OCI-LY3 (cell line): Measurements from ENCODE around the gene SAMD4A.
"Not testable (repeated sequence)": the region's sequence is repeated elsewhere in the genome, so short reads cannot be mapped to it uniquely, and the experiment has no call there.

Source experiments
- H2AFZ ChIP-seq: fragments of 200-600, 300-600 bp; shearing (Covaris generic); 2 replicates; pipeline ENCODE4 v1.6.0; 2014; ENCODE audit warnings: antibody characterized with exemption, low read depth, low read length
- H3K27ac ChIP-seq: fragments of 200-600, 300-600 bp; sonication (generic); 2 replicates; pipeline ENCODE4 v1.5.1; 2014; ENCODE audit warnings: mild to moderate bottlenecking, low read length, moderate library complexity, mixed read lengths
- H3K27me3 ChIP-seq: fragments of 200-600, 300-600 bp; sonication (generic); 2 replicates; pipeline ENCODE4 v1.6.1; 2014; ENCODE audit warnings: low read depth, low read length, mixed read lengths
- H3K36me3 ChIP-seq: fragments of 200-600, 300-600 bp; sonication (generic); replicated peaks from 2 replicates; pipeline ENCODE3; 2014; ENCODE audit warnings: low read depth, low read length, mixed read lengths
- H3K4me1 ChIP-seq: fragments of 300-600, 200-600 bp; sonication (generic); 2 replicates; pipeline ENCODE4 v1.6.1; 2014; ENCODE audit warnings: low read length, mixed read lengths
- H3K4me2 ChIP-seq: fragments of 200-600, 300-600 bp; sonication (generic); 2 replicates; pipeline ENCODE4 v1.6.1; 2014; ENCODE audit warnings: low read length, mixed read lengths
- H3K4me3 ChIP-seq: fragments of 300-600, 200-600 bp; sonication (generic); 2 replicates; pipeline ENCODE4 v1.5.1; 2014; ENCODE audit warnings: antibody characterized with exemption, mild to moderate bottlenecking, low read length, moderate library complexity
- H3K79me2 ChIP-seq: fragments of 300-600, 200-600 bp; shearing (Covaris generic); 2 replicates; pipeline ENCODE4 v1.6.1; 2014; ENCODE audit warnings: mild to moderate bottlenecking, low read length, mixed read lengths
- H3K9ac ChIP-seq: fragments of 300-600, 200-600 bp; shearing (Covaris generic); 2 replicates; pipeline ENCODE4 v1.6.0; 2014; ENCODE audit warnings: mild to moderate bottlenecking, low read length, moderate library complexity
- H3K9me3 ChIP-seq: fragments of 200-600, 300-600 bp; shearing (Covaris generic); 2 replicates; pipeline ENCODE4 v1.6.1; 2014; ENCODE audit warnings: low read length, mixed read lengths; ENCODE audit not compliant: insufficient read depth
- H4K20me1 ChIP-seq: fragments of 200-600, 300-600 bp; sonication (generic); 2 replicates; pipeline ENCODE4 v1.6.1; 2016; ENCODE audit warnings: low read length, mixed read lengths; ENCODE audit not compliant: insufficient read depth
- EZH2phosphoT487 ChIP-seq: fragments of 200-600 bp; shearing (Covaris generic); IDR thresholded peaks from 2 replicates; pipeline ENCODE4 v1.6.1; 2018; ENCODE audit warnings: antibody characterized with exemption, mixed run types, low read depth
- TF ChIP-seq, protein P1 (sequence below): fragments of 200-600, 300-600 bp; sonication (generic); IDR thresholded peaks from 2 replicates; pipeline ENCODE4 v1.5.1; 2014; ENCODE audit warnings: antibody characterized with exemption, low read length, low read depth

Gene SAMD4A

DNA sequence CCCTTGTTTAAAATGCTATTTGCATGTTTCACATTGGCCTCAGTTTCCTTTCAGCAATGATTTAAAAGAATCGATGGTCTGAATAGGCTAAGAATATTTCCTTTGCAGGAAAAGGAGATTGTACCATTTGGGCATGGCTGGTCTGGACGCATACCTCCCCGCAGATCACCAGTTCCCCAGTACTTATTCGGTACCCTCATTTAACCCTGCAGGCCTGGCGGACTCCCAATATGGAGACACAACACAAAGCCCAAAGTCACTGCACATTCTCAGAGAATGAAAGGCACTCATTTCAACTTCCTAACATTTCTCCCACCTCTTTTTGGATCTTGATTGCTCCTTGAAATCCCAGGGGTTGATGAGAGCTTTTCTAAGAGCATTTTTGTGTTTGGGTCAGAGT, 182.8 kb downstream of the SAMD4A start:
- H3K9me3 ChIP-seq: no peaks in the 10 kb centered on the region
- TF ChIP-seq EZH2phosphoT487: no peak
- TF ChIP-seq, protein P1, sequence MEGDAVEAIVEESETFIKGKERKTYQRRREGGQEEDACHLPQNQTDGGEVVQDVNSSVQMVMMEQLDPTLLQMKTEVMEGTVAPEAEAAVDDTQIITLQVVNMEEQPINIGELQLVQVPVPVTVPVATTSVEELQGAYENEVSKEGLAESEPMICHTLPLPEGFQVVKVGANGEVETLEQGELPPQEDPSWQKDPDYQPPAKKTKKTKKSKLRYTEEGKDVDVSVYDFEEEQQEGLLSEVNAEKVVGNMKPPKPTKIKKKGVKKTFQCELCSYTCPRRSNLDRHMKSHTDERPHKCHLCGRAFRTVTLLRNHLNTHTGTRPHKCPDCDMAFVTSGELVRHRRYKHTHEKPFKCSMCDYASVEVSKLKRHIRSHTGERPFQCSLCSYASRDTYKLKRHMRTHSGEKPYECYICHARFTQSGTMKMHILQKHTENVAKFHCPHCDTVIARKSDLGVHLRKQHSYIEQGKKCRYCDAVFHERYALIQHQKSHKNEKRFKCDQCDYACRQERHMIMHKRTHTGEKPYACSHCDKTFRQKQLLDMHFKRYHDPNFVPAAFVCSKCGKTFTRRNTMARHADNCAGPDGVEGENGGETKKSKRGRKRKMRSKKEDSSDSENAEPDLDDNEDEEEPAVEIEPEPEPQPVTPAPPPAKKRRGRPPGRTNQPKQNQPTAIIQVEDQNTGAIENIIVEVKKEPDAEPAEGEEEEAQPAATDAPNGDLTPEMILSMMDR: no peak
- no peak overlapping the region for H3K4me3 ChIP-seq
- H2AFZ ChIP-seq: no peak overlapping the region
- H3K9ac ChIP-seq: no peak overlapping the region
- no peaks in the 10 kb centered on the region for H4K20me1 ChIP-seq
- H3K36me3 ChIP-seq: no peaks in the 10 kb centered on the region
- H3K27me3 ChIP-seq: peaks cover 19% of the 10 kb centered on the region; the same call in 1 of the 2 replicates
- no peak overlapping the region for H3K27ac ChIP-seq
- no peaks in the 10 kb centered on the region for H3K79me2 ChIP-seq
- no peaks in the 10 kb centered on the region for H3K4me1 ChIP-seq
- no peak overlapping the region for H3K4me2 ChIP-seq

DNA sequence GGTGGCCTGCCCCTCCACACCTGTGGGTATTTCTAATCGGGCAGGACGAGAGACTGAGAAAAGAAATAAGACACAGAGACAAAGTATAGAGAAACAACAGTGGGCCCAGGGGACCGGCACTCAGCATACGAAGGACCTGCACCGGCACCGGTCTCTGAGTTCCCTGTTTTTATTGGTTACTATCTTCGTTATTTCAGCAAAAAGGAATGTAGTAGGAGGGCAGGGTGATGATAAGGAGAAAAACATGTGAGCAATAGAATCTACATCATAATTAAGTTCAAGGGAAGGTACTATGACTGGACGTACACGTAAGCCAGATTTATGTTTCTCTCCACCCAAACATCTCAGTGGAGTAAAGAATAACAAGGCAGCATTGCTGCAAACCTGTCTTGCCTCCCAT, 185.7 kb downstream of the SAMD4A start:
- not testable (repeated sequence) for H2AFZ ChIP-seq, H3K27ac ChIP-seq, H3K4me3 ChIP-seq, H3K9ac ChIP-seq, H3K4me2 ChIP-seq, H3K36me3 ChIP-seq, H4K20me1 ChIP-seq, H3K9me3 ChIP-seq, H3K4me1 ChIP-seq, H3K79me2 ChIP-seq
- peaks cover 42% of the 10 kb centered on the region for H3K27me3 ChIP-seq

DNA sequence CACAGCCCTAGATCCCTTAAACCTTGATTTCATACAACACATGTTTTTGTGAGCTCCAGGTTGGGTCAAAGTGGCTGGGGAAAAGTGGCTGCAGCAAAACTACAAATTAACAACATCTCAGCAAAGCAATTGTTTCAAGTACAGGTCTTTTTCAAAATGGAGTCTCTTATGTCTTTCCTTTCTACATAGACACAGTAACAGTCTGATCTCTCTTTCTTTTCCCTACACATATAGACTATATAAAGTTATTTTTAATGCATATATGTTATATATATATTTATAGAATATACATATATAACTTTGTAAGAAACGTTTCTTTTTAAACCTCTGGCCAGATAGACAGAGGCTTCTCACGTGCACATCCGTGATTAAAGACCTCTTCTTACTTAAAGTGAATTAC, 186.5 kb downstream of the SAMD4A start:
- H3K9ac ChIP-seq, H4K20me1 ChIP-seq, H3K4me2 ChIP-seq, H3K36me3 ChIP-seq, H3K4me3 ChIP-seq, H3K79me2 ChIP-seq, H3K27ac ChIP-seq, H2AFZ ChIP-seq, H3K4me1 ChIP-seq, H3K9me3 ChIP-seq: not testable (repeated sequence)
- peaks cover 43% of the 10 kb centered on the region for H3K27me3 ChIP-seq

DNA sequence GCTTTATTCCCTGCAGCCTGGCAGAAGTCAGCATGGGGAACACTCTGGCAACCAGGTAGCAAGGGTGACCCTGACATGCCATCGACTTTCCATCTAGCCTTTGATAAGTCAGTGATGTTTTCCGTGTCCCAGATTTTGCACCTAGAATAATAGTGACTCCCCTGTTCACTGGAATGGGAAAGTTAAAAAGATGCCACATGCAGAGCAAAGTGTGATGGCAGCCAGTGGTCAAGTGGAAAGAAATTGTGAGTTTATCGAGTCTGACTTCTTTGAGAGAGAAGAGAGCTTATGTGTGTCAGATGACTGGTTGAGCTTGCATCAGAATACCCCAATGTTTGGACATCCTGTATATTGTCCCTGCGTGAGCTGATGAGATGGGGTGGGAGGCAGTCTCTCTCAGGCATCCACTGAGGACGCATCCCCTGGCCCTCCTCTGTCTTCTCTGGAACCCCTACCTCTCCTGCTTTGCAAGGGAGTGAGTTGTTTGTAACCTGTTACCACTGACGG, 187.2 kb downstream of the SAMD4A start:
- no peak overlapping the region for H3K4me3 ChIP-seq
- no peaks in the 10 kb centered on the region for H3K4me1 ChIP-seq
- no peaks in the 10 kb centered on the region for H3K36me3 ChIP-seq
- peaks cover 43% of the 10 kb centered on the region for H3K27me3 ChIP-seq
- H4K20me1 ChIP-seq: no peaks in the 10 kb centered on the region
- H3K9ac ChIP-seq: no peak overlapping the region
- H3K79me2 ChIP-seq: no peaks in the 10 kb centered on the region
- H3K4me2 ChIP-seq: no peak overlapping the region
- H3K27ac ChIP-seq: no peak overlapping the region
- no peaks in the 10 kb centered on the region for H3K9me3 ChIP-seq
- H2AFZ ChIP-seq: no peak overlapping the region
- TF ChIP-seq, protein P1: no peak
- no peak for TF ChIP-seq EZH2phosphoT487

DNA sequence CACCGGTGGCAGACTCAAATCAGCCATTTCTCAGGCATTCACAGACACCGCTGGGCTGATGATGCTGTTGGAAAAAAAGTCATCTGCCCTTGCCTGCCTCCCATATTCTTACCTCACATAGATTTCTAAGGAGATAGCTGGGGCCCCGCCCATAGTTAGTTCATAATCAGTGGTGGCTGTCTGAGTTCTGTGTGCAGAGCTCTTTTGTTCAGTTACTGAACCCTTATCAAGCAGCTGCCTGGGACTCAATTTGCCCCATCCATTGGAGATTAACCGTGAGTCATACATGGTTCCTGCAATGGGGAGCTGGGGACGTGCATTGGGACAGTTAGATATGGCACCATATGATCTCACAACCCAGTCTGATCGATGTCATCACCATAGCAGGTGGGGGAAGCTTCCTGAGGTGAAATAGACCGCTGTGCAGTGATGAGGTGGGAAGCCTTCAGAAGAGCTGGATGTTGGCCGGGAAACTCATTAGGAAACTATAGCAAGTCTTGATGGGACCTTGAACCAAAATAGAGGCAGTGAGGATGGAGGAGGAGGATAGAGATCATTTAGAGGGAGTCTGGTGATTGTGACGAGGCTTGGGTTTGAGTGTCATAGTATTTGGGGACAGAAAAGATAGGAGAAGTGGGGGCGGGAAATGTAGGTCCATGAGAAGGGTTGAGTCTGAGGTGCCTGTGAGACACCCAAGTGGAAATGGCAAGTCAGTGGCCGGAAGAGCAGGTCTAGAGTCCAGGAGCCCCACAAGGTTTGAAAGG, 187.9 kb downstream of the SAMD4A start:
- Histone ChIP-seq H3K9ac (no peak overlapping the region), H3K4me1 (no peaks in the 10 kb centered on the region), H3K9me3 (no peaks in the 10 kb centered on the region), H3K4me3 (no peak overlapping the region), H4K20me1 (no peaks in the 10 kb centered on the region), H3K79me2 (no peaks in the 10 kb centered on the region), H3K27me3 (peaks cover 39% of the 10 kb centered on the region), H3K36me3 (no peaks in the 10 kb centered on the region), H2AFZ (no peak overlapping the region), H3K4me2 (no peak overlapping the region), H3K27ac (no peak overlapping the region)
- TF ChIP-seq, protein P1: no peak
- TF ChIP-seq EZH2phosphoT487: no peak
